ENCODE data around the gene VSTM2L. TPM values are rescaled to one million over a fixed set of nuclear protein-coding genes. Genes with fewer than 3 reads are reported as not detected.

The VSTM2L gene
- total RNA-seq, 2 experiments from 2014 or later: 0.17 TPM; not detected in 1

DNA sequence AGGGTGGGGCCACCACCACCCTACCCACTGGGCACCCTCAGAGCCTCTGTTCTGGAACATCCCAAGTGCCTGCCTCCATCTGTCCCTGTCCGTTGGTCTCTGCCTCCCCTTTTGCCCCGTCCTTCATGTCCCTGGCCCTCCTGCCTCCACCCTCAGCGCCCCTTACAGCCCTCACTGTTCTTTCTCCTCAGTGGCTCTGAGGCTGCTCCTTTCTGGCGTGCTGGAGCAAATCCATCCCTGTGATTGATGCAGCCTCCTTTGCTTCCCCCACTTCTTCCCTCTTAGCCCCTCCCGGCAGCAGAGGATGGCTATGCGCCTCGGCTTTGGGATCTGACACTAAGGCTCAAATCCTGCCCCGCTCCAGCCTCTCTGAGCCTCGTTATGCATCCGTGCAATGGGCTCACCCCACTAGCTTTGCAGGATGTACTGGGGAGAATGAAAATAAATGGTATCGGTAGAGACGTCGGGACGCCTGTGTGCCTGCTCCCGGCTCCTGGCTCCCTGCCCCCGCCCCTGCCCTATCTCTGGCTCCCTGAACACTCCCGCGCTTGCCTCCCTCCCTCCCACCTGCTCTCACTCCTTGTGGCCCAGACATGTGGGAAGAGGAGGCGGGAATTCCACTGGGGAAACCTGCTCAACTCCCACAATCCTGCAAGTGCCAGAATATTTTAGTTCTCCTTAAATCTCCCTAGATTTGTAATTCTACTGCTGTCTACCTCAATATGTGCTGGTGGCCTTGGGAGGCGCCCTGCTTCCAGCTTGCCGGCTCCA, 13.1 kb downstream of the VSTM2L start:
- H3K27ac ChIP-seq (ENCODE audit: low read depth, low read length, poor library complexity, severe bottlenecking): no peak overlapping the region
- H3K4me1 ChIP-seq (ENCODE audit: insufficient read depth, low read length, poor library complexity, severe bottlenecking): peaks cover 9% of the 10 kb centered on the region
- intact Hi-C loops (cut with micrococcal nuclease; ENCODE audit: unreplicated experiment): no loop called here
- CTCF ChIA-PET (ENCODE audit: unreplicated experiment): no interaction called here
- H3K36me3 ChIP-seq (ENCODE audit: insufficient read depth, low read length): no peaks in the 10 kb centered on the region
- H3K4me3 ChIP-seq (ENCODE audit: low read depth, low read length, poor library complexity, severe bottlenecking): no peak overlapping the region
- H2AFZ ChIP-seq (ENCODE audit: low read length): no peak overlapping the region
- H3K79me2 ChIP-seq (ENCODE audit: insufficient read depth, low read depth, low read length): no peaks in the 10 kb centered on the region
- POLR2A ChIA-PET: no interaction called here
- H3K4me2 ChIP-seq (ENCODE audit: low read length): no peak overlapping the region
- DNase-seq (ENCODE audit: low spot score): no peak
- no peaks in the 10 kb centered on the region for H4K20me1 ChIP-seq (ENCODE audit: insufficient read depth, low read length)
- TF ChIP-seq EZH2phosphoT487 (IDR thresholded peaks at IDR 0.05; ENCODE audit: borderline replicate concordance, low read depth, low read length): no peak
- TF ChIP-seq, protein P1, sequence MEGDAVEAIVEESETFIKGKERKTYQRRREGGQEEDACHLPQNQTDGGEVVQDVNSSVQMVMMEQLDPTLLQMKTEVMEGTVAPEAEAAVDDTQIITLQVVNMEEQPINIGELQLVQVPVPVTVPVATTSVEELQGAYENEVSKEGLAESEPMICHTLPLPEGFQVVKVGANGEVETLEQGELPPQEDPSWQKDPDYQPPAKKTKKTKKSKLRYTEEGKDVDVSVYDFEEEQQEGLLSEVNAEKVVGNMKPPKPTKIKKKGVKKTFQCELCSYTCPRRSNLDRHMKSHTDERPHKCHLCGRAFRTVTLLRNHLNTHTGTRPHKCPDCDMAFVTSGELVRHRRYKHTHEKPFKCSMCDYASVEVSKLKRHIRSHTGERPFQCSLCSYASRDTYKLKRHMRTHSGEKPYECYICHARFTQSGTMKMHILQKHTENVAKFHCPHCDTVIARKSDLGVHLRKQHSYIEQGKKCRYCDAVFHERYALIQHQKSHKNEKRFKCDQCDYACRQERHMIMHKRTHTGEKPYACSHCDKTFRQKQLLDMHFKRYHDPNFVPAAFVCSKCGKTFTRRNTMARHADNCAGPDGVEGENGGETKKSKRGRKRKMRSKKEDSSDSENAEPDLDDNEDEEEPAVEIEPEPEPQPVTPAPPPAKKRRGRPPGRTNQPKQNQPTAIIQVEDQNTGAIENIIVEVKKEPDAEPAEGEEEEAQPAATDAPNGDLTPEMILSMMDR (conservative IDR thresholded peaks at IDR 0.05; ENCODE audit: low read length): peak; percentile 48
- no TSS peak for BruUV-seq (replicated peaks)
- no peaks in the 10 kb centered on the region for H3K9me3 ChIP-seq (ENCODE audit: low read length)
- H3K9me2 ChIP-seq (ENCODE audit: insufficient read depth, low read length): no peaks in the 10 kb centered on the region

DNA sequence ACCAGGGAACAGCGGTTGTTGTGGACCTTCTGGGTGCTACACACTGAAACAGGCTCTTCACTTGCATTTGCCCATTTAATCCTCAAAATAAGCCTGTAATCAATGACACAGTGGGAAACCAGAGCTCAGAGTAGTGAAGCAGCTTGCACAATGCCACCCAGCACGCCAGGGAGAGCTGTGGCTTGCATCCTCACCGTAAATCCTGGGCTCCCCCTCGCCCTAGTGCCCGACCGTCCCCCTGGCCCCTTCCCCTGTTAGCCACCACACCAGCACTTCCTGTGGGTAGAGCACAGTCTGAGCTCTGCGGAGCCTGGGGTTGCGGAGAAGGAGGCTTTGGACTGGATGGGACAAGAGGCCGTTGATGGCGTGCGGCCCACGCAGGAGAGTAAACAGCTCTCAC, 14.5 kb downstream of the VSTM2L start:
- no peaks in the 10 kb centered on the region for H3K36me3 ChIP-seq (ENCODE audit: insufficient read depth, low read length)
- BruUV-seq (replicated peaks): no TSS peak
- POLR2A ChIA-PET: interaction anchor here (0.6 kb wide), 1 partner anchor 18 kb away, joined by 3 read pairs; no protein-coding TSS in a partner anchor
- no peak overlapping the region for H3K27ac ChIP-seq (ENCODE audit: low read depth, low read length, poor library complexity, severe bottlenecking)
- H4K20me1 ChIP-seq (ENCODE audit: insufficient read depth, low read length): no peaks in the 10 kb centered on the region
- intact Hi-C loops (cut with micrococcal nuclease; ENCODE audit: unreplicated experiment): no loop called here
- no peak for DNase-seq (ENCODE audit: low spot score)
- no peak overlapping the region for H2AFZ ChIP-seq (ENCODE audit: low read length)
- H3K79me2 ChIP-seq (ENCODE audit: insufficient read depth, low read depth, low read length): no peaks in the 10 kb centered on the region
- TF ChIP-seq EZH2phosphoT487 (IDR thresholded peaks at IDR 0.05; ENCODE audit: borderline replicate concordance, low read depth, low read length): no peak
- TF ChIP-seq, protein P1 (conservative IDR thresholded peaks at IDR 0.05; ENCODE audit: low read length): no peak
- H3K4me1 ChIP-seq (ENCODE audit: insufficient read depth, low read length, poor library complexity, severe bottlenecking): peaks cover 9% of the 10 kb centered on the region
- H3K9me3 ChIP-seq (ENCODE audit: low read length): no peaks in the 10 kb centered on the region
- H3K9me2 ChIP-seq (ENCODE audit: insufficient read depth, low read length): no peaks in the 10 kb centered on the region
- CTCF ChIA-PET (ENCODE audit: unreplicated experiment): interaction anchor here (0.6 kb wide), 1 partner anchor 90 kb away, joined by 4 read pairs; no protein-coding TSS in a partner anchor
- H3K4me2 ChIP-seq (ENCODE audit: low read length): no peak overlapping the region
- H3K4me3 ChIP-seq (ENCODE audit: low read depth, low read length, poor library complexity, severe bottlenecking): no peak overlapping the region

DNA sequence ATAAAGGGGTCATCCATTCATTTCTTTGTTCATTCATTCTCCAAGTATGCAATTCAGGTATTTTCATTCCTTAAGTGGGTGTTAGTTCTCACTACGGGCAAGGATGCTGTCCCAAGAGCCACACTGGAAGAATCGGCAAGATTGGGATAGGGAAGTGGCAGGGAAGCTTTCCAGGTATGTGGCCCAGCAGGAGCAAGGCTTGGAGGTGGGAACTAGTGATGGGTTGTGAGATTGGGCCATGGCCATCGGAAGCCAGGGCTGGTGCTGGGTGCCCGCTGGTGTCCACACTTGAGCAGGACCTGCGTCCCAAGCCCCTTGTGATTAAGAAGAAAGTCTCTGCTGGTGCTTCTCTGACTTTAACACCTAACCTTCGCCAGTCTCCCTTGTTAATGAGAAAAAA, 15.1 kb downstream of the VSTM2L start:
- intact Hi-C loops (cut with micrococcal nuclease; ENCODE audit: unreplicated experiment): no loop called here
- H3K4me2 ChIP-seq (ENCODE audit: low read length): no peak overlapping the region
- POLR2A ChIA-PET: interaction anchor here (0.6 kb wide), 1 partner anchor 18 kb away, joined by 3 read pairs; no protein-coding TSS in a partner anchor

More for the DNA sequence above, 15.1 kb downstream of the VSTM2L start:
- Histone ChIP-seq H3K9me2 (ENCODE audit: insufficient read depth, low read length) (no peaks in the 10 kb centered on the region), H3K4me1 (ENCODE audit: insufficient read depth, low read length, poor library complexity, severe bottlenecking) (peaks cover 9% of the 10 kb centered on the region), H3K36me3 (ENCODE audit: insufficient read depth, low read length) (no peaks in the 10 kb centered on the region), H3K4me3 (ENCODE audit: low read depth, low read length, poor library complexity, severe bottlenecking) (no peak overlapping the region), H4K20me1 (ENCODE audit: insufficient read depth, low read length) (no peaks in the 10 kb centered on the region), H3K9me3 (ENCODE audit: low read length) (no peaks in the 10 kb centered on the region), H3K79me2 (ENCODE audit: insufficient read depth, low read depth, low read length) (no peaks in the 10 kb centered on the region), H3K27ac (ENCODE audit: low read depth, low read length, poor library complexity, severe bottlenecking) (no peak overlapping the region), H2AFZ (ENCODE audit: low read length) (no peak overlapping the region)
- CTCF ChIA-PET (ENCODE audit: unreplicated experiment): interaction anchor here (0.6 kb wide), 1 partner anchor 91 kb away, joined by 4 read pairs; no protein-coding TSS in a partner anchor
- no TSS peak for BruUV-seq (replicated peaks)
- TF ChIP-seq EZH2phosphoT487 (IDR thresholded peaks at IDR 0.05; ENCODE audit: borderline replicate concordance, low read depth, low read length): no peak
- TF ChIP-seq, protein P1 (conservative IDR thresholded peaks at IDR 0.05; ENCODE audit: low read length): no peak
- no peak for DNase-seq (ENCODE audit: low spot score)

Measured in OCI-LY7 (cell line).